ENCODE results near the gene HM13.
A peak's percentile ranks its signal among the peaks of the same experiment; 100 is the strongest.
"Not testable (repeated sequence)": the region's sequence is repeated elsewhere in the genome, so short reads cannot be mapped to it uniquely, and the experiment has no call there.

Gene HM13

GRCh38 chr20:31579941-31580651 is 65.9 kb downstream of the HM13 start:
- not testable (repeated sequence) for H3K9ac ChIP-seq (ENCODE audit: low read depth, low read length); H3K36me3 ChIP-seq (ENCODE audit: insufficient read depth, low read length); H3K9me3 ChIP-seq (ENCODE audit: insufficient read depth, low read depth, low read length); H3K27me3 ChIP-seq (ENCODE audit: insufficient read depth, low read length); H3K4me3 ChIP-seq (ENCODE audit: low read length)
- 97% methylated on average over 17 of the region's 17 CpGs for WGBS
- Histone ChIP-seq H3K27ac (ENCODE audit: low read depth, low read length) (peak overlapping the region; percentile 96), H3K4me1 (ENCODE audit: insufficient read depth, low read length) (peaks cover 27% of the 10 kb centered on the region)

- Histone ChIP-seq H3K27me3 (ENCODE audit: insufficient read depth, low read length) (no peaks in the 10 kb centered on the region), H3K9ac (ENCODE audit: low read depth, low read length) (peak overlapping the region; percentile 24; the same call in 1 of the 2 replicates), H3K4me3 (ENCODE audit: low read length) (no peak overlapping the region), H3K9me3 (ENCODE audit: insufficient read depth, low read depth, low read length) (no peaks in the 10 kb centered on the region), H3K27ac (ENCODE audit: low read depth, low read length) (peak overlapping the region; percentile 96), H3K4me1 (ENCODE audit: insufficient read depth, low read length) (peaks cover 27% of the 10 kb centered on the region), H3K36me3 (ENCODE audit: insufficient read depth, low read length) (no peaks in the 10 kb centered on the region)
- 39% methylated on average over 7 of the region's 7 CpGs for WGBS
Measured at GRCh38 chr20:31580706-31581105, 66.5 kb downstream of the HM13 start.

GRCh38 chr20:31581391-31581790 is 67.1 kb downstream of the HM13 start:
- no peaks in the 10 kb centered on the region for H3K27me3 ChIP-seq (ENCODE audit: insufficient read depth, low read length)
- no peaks in the 10 kb centered on the region for H3K9me3 ChIP-seq (ENCODE audit: insufficient read depth, low read depth, low read length)
- 14% methylated on average over 6 of the region's 13 CpGs for WGBS
- H3K4me1 ChIP-seq (ENCODE audit: insufficient read depth, low read length) = peaks cover 32% of the 10 kb centered on the region
- no peak overlapping the region for H3K4me3 ChIP-seq (ENCODE audit: low read length)
- H3K36me3 ChIP-seq (ENCODE audit: insufficient read depth, low read length) = no peaks in the 10 kb centered on the region
- peak overlapping the region; percentile 96 for H3K27ac ChIP-seq (ENCODE audit: low read depth, low read length)
- H3K9ac ChIP-seq (ENCODE audit: low read depth, low read length) = peak overlapping the region; percentile 41; the same call in 1 of the 2 replicates

- WGBS = 18% methylated on average over 76 of the region's 76 CpGs
- peak overlapping the region; percentile 32; the same call in 1 of the 2 replicates for H3K9ac ChIP-seq (ENCODE audit: low read depth, low read length)
- no peaks in the 10 kb centered on the region for H3K9me3 ChIP-seq (ENCODE audit: insufficient read depth, low read depth, low read length)
- peak overlapping the region; percentile 39 for H3K4me3 ChIP-seq (ENCODE audit: low read length)
- H3K27me3 ChIP-seq (ENCODE audit: insufficient read depth, low read length) = peaks cover 4% of the 10 kb centered on the region
- peaks cover 25% of the 10 kb centered on the region for H3K4me1 ChIP-seq (ENCODE audit: insufficient read depth, low read length)
- no peak overlapping the region; the same call in 1 of the 2 replicates for H3K27ac ChIP-seq (ENCODE audit: low read depth, low read length)
- no peaks in the 10 kb centered on the region for H3K36me3 ChIP-seq (ENCODE audit: insufficient read depth, low read length)
Measured at GRCh38 chr20:31587545-31588389, 73.5 kb downstream of the HM13 start.

GRCh38 chr20:31590717-31591225 is 76.5 kb downstream of the HM13 start:
- peak overlapping the region; percentile 78 for H3K27ac ChIP-seq (ENCODE audit: low read depth, low read length)
- no peaks in the 10 kb centered on the region for H3K36me3 ChIP-seq (ENCODE audit: insufficient read depth, low read length)
- H3K9me3 ChIP-seq (ENCODE audit: insufficient read depth, low read depth, low read length) = no peaks in the 10 kb centered on the region
- no peak overlapping the region for H3K4me3 ChIP-seq (ENCODE audit: low read length)
- WGBS = 43% methylated on average over 7 of the region's 7 CpGs
- peaks cover 24% of the 10 kb centered on the region for H3K4me1 ChIP-seq (ENCODE audit: insufficient read depth, low read length)
- no peak overlapping the region for H3K9ac ChIP-seq (ENCODE audit: low read depth, low read length)
- H3K27me3 ChIP-seq (ENCODE audit: insufficient read depth, low read length) = peaks cover 4% of the 10 kb centered on the region

- H3K4me3 ChIP-seq (ENCODE audit: low read length) = no peak overlapping the region
- H3K4me1 ChIP-seq (ENCODE audit: insufficient read depth, low read length) = peaks cover 24% of the 10 kb centered on the region
- H3K27ac ChIP-seq (ENCODE audit: low read depth, low read length) = no peak overlapping the region; the same call in 1 of the 2 replicates
- H3K27me3 ChIP-seq (ENCODE audit: insufficient read depth, low read length) = no peaks in the 10 kb centered on the region; the same call in 1 of the 2 replicates
- H3K9me3 ChIP-seq (ENCODE audit: insufficient read depth, low read depth, low read length) = no peaks in the 10 kb centered on the region
- no peaks in the 10 kb centered on the region for H3K36me3 ChIP-seq (ENCODE audit: insufficient read depth, low read length)
- 91% methylated on average over 11 of the region's 11 CpGs for WGBS
- no peak overlapping the region for H3K9ac ChIP-seq (ENCODE audit: low read depth, low read length)
Measured at GRCh38 chr20:31593221-31594001, 79.2 kb downstream of the HM13 start.

DNA sequence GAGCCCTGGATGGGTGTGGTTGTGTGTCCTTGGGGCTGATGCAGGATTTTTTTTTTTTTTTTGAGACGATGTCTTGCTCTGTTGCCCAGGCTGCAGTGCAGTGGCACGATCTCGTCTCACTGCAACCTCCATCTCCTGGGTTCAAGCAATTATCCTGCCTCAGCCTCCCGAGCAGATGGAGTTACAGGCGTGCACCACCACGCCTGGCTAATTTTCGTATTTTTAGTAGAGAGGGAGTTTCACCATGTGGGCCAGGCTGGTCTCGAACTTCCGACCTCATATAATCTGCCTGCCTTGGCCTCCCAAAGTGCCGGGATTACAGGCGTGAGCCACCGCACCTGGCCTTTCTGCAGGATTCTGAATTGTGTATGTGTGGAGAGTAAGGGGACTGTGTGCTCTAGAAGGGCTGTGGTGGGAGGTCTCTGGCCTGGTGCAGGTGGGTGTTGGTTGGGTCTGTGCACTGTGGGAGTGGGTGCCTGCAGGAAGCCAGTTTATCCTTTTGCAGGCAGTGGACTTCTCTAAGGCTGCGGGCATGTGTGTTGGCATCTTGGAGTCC is 79.8 kb downstream of the HM13 start:
- WGBS = 95% methylated on average over 13 of the region's 13 CpGs
- H3K9ac ChIP-seq (ENCODE audit: low read depth, low read length) = no peak overlapping the region
- H3K36me3 ChIP-seq (ENCODE audit: insufficient read depth, low read length) = no peaks in the 10 kb centered on the region
- H3K27ac ChIP-seq (ENCODE audit: low read depth, low read length) = no peak overlapping the region; the same call in 1 of the 2 replicates
- no peaks in the 10 kb centered on the region for H3K9me3 ChIP-seq (ENCODE audit: insufficient read depth, low read depth, low read length)
- H3K4me1 ChIP-seq (ENCODE audit: insufficient read depth, low read length) = peaks cover 21% of the 10 kb centered on the region
- no peaks in the 10 kb centered on the region for H3K27me3 ChIP-seq (ENCODE audit: insufficient read depth, low read length)
- no peak overlapping the region for H3K4me3 ChIP-seq (ENCODE audit: low read length)

DNA sequence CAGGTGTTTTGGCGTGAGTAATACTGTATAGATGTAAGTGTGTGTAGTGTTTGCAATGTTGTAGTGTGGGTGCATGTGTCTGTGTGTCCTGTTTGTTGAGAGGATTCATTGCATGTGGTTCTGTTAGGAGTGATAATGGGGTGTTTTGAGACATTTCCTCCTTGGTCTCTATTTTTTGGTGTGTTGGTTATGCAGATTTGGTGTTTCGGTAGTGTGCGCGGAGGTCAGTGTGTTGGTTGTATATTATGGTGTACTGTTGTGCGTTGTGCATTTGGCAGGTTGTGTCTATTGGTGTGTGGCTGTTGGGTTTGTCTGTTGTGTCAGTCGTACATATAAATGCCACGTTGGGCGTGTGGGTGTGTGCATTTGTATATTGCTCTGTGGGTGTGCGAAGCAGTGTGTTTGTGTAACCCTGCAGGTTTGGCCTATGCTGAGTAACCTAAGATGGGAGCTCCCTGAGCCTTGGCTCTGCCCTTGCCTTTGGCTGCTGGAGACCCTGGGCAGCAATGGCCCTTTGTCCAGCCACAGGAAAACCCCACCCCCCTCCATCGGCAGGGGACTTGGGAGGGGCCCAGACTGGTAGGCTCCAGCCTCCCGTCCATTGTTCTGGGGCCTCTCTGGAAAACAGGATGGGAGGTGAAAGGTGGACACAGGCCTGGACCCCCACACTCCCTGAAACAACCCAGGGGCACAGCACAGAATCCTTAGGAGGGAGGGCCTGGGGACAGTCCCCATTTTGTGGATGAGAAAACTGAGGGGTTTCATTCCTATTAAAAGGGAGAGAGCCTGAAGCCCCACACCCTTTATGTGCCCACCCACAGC is 80.5 kb downstream of the HM13 start:
- Histone ChIP-seq H3K9me3 (ENCODE audit: insufficient read depth, low read depth, low read length) (no peaks in the 10 kb centered on the region), H3K27me3 (ENCODE audit: insufficient read depth, low read length) (no peaks in the 10 kb centered on the region), H3K9ac (ENCODE audit: low read depth, low read length) (no peak overlapping the region), H3K4me1 (ENCODE audit: insufficient read depth, low read length) (peaks cover 21% of the 10 kb centered on the region), H3K36me3 (ENCODE audit: insufficient read depth, low read length) (no peaks in the 10 kb centered on the region), H3K27ac (ENCODE audit: low read depth, low read length) (peak overlapping the region; percentile 96), H3K4me3 (ENCODE audit: low read length) (no peak overlapping the region)
- 66% methylated on average over 10 of the region's 11 CpGs for WGBS

- Histone ChIP-seq H3K27me3 (ENCODE audit: insufficient read depth, low read length) (no peaks in the 10 kb centered on the region), H3K9ac (ENCODE audit: low read depth, low read length) (no peak overlapping the region), H3K36me3 (ENCODE audit: insufficient read depth, low read length) (no peaks in the 10 kb centered on the region), H3K4me1 (ENCODE audit: insufficient read depth, low read length) (peaks cover 21% of the 10 kb centered on the region), H3K4me3 (ENCODE audit: low read length) (no peak overlapping the region), H3K9me3 (ENCODE audit: insufficient read depth, low read depth, low read length) (no peaks in the 10 kb centered on the region), H3K27ac (ENCODE audit: low read depth, low read length) (peak overlapping the region; percentile 96)
- 54% methylated on average over 3 of the region's 3 CpGs for whole genome bisulfite sequencing
Measured at GRCh38 chr20:31595380-31595653, 81.1 kb downstream of the HM13 start.

Measured in HUES64 (cell line).